Skeletal muscle tissue (tissue), 5 donors: ENCODE measurements around the gene DCLRE1A. TPM values are rescaled to one million over a fixed set of nuclear protein-coding genes. Genes with fewer than 3 reads are reported as not detected.

Source experiments
- H3K27ac ChIP-seq: one replicate; pipeline ENCODE4 v1.7.0; 2013; ENCODE audit warnings: mild to moderate bottlenecking, low read depth, low read length, inconsistent platforms
- H3K27me3 ChIP-seq, 3 donors: one replicate each; pipeline ENCODE4 v1.7.0; 2013; ENCODE audit warnings: low read length in 3 of 3; ENCODE audit not compliant: control insufficient read depth in 3 of 3, insufficient read depth in 3 of 3
- H3K36me3 ChIP-seq, 3 donors: one replicate each; pipeline ENCODE4 v1.7.0; 2013; ENCODE audit warnings: low read length in 3 of 3; ENCODE audit not compliant: control insufficient read depth in 3 of 3, insufficient read depth in 3 of 3
- H3K4me1 ChIP-seq, 3 donors: one replicate each; pipeline ENCODE4 v1.7.0; 2013; ENCODE audit warnings: low read length in 3 of 3, mild to moderate bottlenecking in 3 of 3; ENCODE audit not compliant: control insufficient read depth in 3 of 3, insufficient read depth in 3 of 3
- H3K4me3 ChIP-seq, 3 donors: one replicate each; pipeline ENCODE4 v1.7.0; 2013; ENCODE audit warnings: low read length in 3 of 3
- H3K9ac ChIP-seq, 3 donors: one replicate each; pipeline ENCODE4 v1.7.0; 2013; ENCODE audit warnings: low read length in 3 of 3, mild to moderate bottlenecking in 3 of 3, moderate library complexity in 2 of 3, low read depth in 1 of 3
- H3K9me3 ChIP-seq, 3 donors: one replicate each; pipeline ENCODE4 v1.7.0; 2013; ENCODE audit warnings: low read length in 3 of 3; ENCODE audit not compliant: control insufficient read depth in 3 of 3
- small RNA-seq: library from RNA; depleted of rRNA; stranded (forward); fragments of <200 nt; gene quantifications from one replicate; pipeline ENCODE3, GENCODE V24; 2014
- total RNA-seq: library from RNA; depleted of rRNA; stranded (reverse); fragments of >200 nt; gene quantifications from one replicate; pipeline ENCODE4 v1.2.3, GENCODE V29; 2014
- donor health status: Osteomylitis.

The DCLRE1A gene
- total RNA-seq, 1 donor from 2014 or later, result 5.2 TPM

DNA sequence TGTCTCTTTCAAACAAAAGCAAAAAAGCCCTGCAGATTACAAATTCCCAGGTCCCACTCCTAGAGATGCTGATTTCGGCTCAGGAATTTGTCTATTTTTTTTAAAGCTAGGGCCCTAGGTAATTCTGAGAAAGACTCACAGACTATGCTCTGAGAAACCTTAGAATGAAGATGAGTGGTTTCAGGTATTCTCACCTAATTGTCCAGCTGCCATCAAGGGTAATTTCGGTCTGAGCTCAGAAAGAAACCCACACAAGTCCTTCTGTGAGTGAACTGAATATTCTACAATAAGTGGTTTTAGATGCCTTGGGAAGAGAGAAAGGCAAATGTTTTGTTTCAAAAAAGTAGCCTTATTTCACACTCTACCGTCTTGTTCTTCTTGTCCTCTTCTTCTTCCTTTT, 45.7 kb downstream of the DCLRE1A start:
- peaks cover 0 to 7% (median 4%) of the 10 kb centered on the region in 3 donors for H3K27me3 ChIP-seq
- no peak overlapping the region for H3K9ac ChIP-seq
- H3K36me3 ChIP-seq, result no peaks in the 10 kb centered on the region
- no peak overlapping the region for H3K27ac ChIP-seq
- no peaks in the 10 kb centered on the region for H3K9me3 ChIP-seq
- H3K4me1 ChIP-seq, result no peaks in the 10 kb centered on the region
- no peak overlapping the region for H3K4me3 ChIP-seq

DNA sequence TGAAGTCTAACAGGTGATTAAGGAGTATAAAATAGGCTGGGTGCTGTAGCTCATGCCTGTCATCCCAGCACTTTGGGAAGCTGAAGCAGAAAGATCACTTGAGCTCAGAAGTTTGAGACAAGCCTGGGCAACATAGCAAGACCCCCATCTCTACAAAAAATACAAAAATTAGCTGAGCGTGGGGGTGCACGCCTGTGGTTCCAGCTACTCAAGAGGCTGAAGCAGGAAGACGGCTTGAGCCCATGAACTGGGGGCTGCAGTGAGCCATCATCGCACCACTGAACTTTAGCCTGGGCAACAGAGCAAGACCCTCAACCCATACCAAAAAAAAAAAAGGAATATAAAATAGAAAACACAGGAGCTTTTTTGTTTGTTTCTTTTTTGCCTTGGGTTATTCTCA, 47.4 kb downstream of the DCLRE1A start:
- Histone ChIP-seq H3K36me3 (no peaks in the 10 kb centered on the region), H3K9me3 (no peaks in the 10 kb centered on the region), H3K9ac (no peak overlapping the region), H3K27ac (no peak overlapping the region), H3K27me3 (peaks cover 0 to 7% (median 4%) of the 10 kb centered on the region in 3 donors), H3K4me1 (no peaks in the 10 kb centered on the region), H3K4me3 (no peak overlapping the region)

DNA sequence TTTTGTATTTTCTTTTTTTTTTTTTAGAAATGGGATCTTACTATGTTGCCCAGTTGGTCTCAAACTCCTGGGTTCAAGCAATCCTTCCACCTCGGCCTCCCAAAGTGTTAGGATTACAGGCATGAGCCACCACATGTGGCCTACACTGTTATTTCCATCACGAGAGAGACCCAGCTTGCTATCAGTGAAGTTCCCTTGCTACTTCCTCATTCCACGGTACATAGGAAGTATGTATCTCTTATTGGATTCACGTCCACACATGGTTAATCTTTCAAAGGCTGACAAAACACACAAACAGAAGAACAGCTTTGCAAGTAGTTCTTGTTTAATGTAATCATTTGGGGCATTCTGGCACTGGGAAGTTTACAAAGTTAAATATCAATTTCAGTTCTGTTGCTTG, 50.9 kb downstream of the DCLRE1A start:
- Histone ChIP-seq H3K4me1 (no peaks in the 10 kb centered on the region), H3K9ac (no peak overlapping the region), H3K36me3 (no peaks in the 10 kb centered on the region)

DNA sequence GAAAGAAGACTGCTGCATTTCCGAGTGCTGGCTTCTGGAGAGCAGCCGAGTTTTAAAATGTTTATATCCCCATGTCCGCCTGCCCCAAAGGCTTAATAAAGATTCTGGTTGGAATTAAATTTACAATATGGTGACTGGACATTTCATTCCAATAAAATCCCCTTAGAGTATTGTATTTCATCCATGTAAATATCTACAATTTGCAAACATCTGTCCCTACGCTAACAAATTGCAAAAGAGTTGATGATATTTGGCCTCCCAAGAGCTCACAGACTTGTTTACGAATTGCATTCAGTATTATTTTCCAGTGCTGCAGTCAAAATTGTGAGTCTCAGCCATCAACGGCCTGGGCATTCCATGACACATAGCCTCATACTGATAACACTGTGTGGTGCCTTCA, 52.3 kb downstream of the DCLRE1A start:
- H3K4me1 ChIP-seq, result no peaks in the 10 kb centered on the region
- no peak overlapping the region for H3K9ac ChIP-seq
- no peaks in the 10 kb centered on the region for H3K9me3 ChIP-seq
- H3K4me3 ChIP-seq, result no peak overlapping the region
- no peaks in the 10 kb centered on the region for H3K27me3 ChIP-seq
- H3K27ac ChIP-seq, result no peak overlapping the region
- no peaks in the 10 kb centered on the region for H3K36me3 ChIP-seq

More for the DNA sequence above, 50.9 kb downstream of the DCLRE1A start:
- Histone ChIP-seq H3K9me3 (no peaks in the 10 kb centered on the region), H3K27ac (no peak overlapping the region), H3K27me3 (no peaks in the 10 kb centered on the region), H3K4me3 (no peak overlapping the region)

DNA sequence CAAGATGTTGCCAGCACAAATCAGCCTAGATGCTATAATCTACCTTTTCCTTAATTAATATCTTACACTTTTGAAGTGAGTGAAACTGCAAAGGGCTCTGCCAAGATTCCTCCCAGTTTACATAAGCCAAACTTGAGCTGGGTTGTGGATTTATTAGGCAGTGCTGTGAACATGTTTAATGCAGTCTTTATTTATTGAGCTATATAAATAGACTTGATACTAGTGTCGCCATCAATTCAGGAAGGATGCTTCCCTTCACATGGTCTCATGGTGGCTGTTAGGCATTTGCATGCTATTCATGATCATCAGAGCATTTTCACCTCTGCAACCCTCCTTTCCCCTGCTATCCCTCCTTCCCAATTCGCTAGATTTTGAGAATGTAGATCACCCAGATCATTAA, 62.2 kb downstream of the DCLRE1A start:
- H3K4me1 ChIP-seq, result peaks cover 3 to 5% (median 4%) of the 10 kb centered on the region in 3 donors
- no peaks in the 10 kb centered on the region for H3K9me3 ChIP-seq
- H3K9ac ChIP-seq, result no peak overlapping the region
- H3K4me3 ChIP-seq, result no peak overlapping the region
- no peaks in the 10 kb centered on the region for H3K27me3 ChIP-seq
- no peaks in the 10 kb centered on the region for H3K36me3 ChIP-seq
- H3K27ac ChIP-seq, result no peak overlapping the region

DNA sequence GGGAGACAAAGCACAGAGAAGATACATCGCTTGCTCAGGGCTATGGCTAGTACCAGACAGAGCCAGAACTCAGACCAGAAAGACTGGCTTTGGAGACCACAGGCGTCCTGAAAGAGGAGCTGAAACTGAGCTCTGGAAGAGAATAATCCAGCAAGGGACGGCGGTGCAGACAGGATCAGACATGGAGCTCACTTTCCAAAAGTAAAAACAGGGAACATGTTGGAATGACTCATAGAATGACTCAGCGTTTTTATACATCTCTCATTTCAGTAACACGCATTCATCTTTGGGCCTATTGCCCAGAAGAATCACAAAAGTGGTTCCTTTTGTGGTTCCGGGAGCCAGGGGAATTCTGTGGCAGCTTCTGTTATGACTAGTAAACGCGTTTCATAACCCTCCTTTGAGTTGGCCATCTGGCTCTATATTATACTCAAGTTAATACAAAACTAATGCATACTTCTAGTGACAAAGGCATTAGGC, 65.2 kb downstream of the DCLRE1A start:
- no peaks in the 10 kb centered on the region for H3K27me3 ChIP-seq
- peaks cover 3 to 5% (median 4%) of the 10 kb centered on the region in 3 donors for H3K4me1 ChIP-seq
- peak overlapping the region in 1 of 3 donors; percentile 25 for H3K9ac ChIP-seq
- no peaks in the 10 kb centered on the region for H3K9me3 ChIP-seq
- H3K27ac ChIP-seq, result peak overlapping the region; percentile 46
- no peak overlapping the region for H3K4me3 ChIP-seq
- no peaks in the 10 kb centered on the region for H3K36me3 ChIP-seq

Small RNA genes lying within 50 kb of the gene (small RNA-seq; reads per million reads assigned to genes)
- not detected for gene RF00560

Other genes starting within 250 kb of the DCLRE1A start
- gene NRAP, start 190.0 kb downstream of the DCLRE1A start, total RNA-seq, result 27.1 TPM
- gene CASP7, start 174.2 kb downstream of the DCLRE1A start, total RNA-seq, result 13.6 TPM
- 0.52 TPM for gene PLEKHS1, start 102.4 kb downstream of the DCLRE1A start, total RNA-seq
- gene NHLRC2, start 579 bp upstream of the DCLRE1A start, total RNA-seq, result 15.1 TPM
- gene ADRB1, start 189.8 kb upstream of the DCLRE1A start, total RNA-seq, result 0.52 TPM